Measurements from ENCODE around the gene PTPDC1.
"Not testable (repeated sequence)": the region's sequence is repeated elsewhere in the genome, so short reads cannot be mapped to it uniquely, and the experiment has no call there.

PTPDC1 gene

DNA sequence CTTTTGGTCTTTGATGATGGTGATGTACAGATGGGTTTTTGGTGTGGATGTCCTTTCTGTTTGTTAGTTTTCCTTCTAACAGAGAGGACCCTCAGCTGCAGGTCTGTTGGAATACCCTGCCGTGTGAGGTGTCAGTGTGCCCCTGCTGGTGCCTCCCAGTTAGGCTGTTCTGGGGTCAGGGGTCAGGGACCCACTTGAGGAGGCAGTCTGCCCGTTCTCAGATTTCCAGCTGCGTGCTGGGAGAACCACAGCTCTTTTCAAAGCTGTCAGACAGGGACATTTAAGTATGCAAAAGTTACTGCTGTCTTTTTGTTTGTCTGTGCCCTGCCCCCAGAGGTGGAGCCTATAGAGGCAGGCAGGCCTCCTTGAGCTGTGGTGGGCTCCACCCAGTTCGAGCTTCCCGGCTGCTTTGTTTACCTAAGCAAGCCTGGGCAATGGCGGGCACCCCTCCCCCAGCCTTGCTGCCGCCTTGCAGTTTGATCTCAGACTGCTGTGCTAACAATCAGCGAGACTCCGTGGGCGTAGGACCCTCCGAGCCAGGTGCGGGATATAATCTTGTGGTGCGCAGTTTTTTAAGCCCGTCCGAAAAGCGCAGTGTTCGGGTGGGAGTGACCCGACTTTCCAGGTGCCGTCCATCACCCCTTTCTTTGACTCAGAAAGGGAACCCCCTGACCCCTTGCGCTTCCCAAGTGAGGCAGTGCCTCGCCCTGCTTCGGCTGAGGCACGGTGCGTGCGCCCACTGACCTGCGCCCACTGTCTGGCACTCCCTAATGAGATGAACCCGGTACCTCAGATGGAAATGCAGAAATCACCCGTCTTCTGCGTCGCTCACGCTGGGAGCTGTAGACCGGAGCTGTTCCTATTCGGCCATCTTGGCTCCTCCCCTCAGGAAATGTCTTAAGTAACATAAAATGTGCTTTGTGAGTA, 10.2 kb downstream of the PTPDC1 start:
- DNase-seq (ENCODE audit: low spot score), result not testable (repeated sequence)

- DNase-seq (ENCODE audit: low spot score), result no peak
These were observed 12.7 kb downstream of the PTPDC1 start for GRCh38 chr9:94096819-94097577.

DNA sequence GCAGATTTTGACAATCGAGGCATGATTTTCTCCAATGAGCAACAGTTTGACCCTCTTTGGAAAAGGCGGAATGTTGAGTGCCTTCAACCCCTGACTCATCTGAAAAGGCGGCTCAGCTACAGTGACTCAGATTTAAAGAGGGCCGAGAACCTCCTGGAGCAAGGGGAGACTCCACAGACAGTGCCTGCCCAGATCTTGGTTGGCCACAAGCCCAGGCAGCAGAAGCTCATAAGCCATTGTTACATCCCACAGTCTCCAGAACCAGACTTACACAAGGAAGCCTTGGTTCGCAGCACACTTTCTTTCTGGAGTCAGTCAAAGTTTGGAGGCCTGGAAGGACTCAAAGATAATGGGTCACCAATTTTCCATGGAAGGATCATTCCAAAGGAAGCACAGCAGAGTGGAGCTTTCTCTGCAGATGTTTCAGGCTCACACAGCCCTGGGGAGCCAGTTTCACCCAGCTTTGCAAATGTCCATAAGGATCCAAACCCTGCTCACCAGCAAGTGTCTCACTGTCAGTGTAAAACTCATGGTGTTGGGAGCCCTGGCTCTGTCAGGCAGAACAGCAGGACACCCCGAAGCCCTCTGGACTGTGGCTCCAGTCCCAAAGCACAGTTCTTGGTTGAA, 13.6 kb downstream of the PTPDC1 start:
- DNase-seq (ENCODE audit: low spot score), result no peak

DNA sequence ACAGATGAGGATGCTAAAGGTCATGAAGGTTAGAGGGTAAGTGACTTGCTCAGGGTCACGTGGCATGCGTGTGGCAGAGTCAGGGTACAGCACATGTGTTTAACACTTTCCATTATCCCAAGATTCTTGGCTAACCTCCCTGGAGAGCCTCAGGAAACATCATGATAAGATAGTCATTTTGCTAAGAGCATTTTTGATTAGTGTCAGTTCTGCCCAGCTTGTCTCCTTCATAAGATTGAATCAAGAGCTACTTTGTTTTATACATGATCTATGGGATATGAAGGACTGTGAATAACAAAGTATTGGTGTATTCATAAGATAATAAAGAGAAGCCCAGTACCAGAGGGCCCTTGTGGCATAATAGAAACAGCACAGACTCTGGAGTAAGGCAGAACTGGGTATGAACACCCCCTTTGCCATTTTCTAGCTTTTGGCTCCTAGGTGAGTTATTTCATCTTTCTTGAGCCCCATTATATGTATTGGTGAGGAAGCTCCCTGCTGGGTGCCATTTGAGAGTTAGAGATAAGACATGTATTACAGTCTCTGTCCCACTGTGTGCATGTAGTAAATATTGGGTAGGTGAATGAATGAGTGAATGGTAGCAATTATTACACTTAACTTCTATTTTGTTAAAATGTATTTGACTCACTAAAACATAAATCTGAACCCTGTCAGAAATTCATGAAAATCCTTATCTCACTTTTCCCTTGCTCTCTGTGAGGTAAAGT, 16.1 kb downstream of the PTPDC1 start:
- DNase-seq (ENCODE audit: low spot score), result no peak

GRCh38 chr9:94101162-94101853, 17.0 kb downstream of the PTPDC1 start:
- no peak for DNase-seq (ENCODE audit: low spot score)

DNA sequence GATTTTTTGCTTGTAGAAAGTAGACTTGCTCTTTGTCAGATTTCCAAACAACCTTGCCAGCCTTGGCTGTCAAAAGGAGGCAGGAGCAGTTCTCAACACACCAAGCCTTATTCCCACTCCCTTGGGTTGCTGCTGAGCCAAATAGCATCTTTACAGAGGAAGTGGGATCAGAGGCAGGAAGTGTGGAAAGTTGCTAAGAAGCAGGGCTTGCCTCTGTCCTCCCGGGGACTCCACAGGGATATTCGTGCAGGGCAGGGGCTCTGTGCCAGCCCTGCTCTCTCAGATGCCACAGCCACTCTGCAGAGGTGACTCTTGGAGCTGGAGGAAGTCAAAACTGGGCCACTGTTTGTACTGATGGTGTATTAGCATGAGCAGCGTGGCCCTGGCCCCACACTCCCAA, 24.3 kb downstream of the PTPDC1 start:
- no peak for DNase-seq (ENCODE audit: low spot score)

- DNase-seq (ENCODE audit: low spot score), result no peak
These were observed 26.6 kb downstream of the PTPDC1 start for GRCh38 chr9:94110821-94111252.

GRCh38 chr9:94111446-94111845, 27.2 kb downstream of the PTPDC1 start:
- DNase-seq (ENCODE audit: low spot score), result no peak

DNA sequence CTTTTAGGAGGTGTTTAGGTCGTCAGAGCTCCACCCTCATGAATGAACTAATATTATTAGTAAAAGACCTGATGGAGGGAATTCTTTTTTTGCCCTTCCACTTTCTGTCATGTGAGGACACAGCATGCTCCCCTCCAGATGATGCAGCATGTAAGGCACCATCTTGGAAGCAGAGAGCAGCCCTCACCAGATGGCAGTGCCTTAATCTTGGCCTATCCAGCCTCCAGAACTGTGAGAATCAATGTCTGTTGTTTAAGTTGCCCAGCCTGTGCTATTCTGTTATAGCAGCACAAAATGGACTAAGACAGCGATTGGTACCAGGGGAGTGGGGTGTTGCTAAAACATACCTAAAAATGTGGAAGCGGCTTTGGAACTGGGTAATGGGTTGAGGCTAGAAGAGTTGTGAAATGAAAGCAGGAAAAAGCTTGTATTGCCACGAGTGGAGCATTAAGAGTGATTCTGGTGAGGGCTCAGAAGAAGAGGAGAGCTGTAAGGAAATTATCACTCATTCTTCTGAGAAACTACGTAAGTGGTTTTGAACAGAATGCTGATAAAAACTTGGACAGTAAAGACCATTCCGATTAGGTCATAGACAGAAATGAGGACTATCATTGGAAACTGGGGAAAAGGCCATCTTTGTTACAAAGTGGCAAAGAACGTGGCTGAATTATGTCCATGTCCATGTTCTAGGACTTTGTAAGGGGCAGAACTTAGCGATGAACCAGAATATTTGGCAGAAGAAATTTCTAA, 28.6 kb downstream of the PTPDC1 start:
- DNase-seq (ENCODE audit: low spot score), result no peak

DNA sequence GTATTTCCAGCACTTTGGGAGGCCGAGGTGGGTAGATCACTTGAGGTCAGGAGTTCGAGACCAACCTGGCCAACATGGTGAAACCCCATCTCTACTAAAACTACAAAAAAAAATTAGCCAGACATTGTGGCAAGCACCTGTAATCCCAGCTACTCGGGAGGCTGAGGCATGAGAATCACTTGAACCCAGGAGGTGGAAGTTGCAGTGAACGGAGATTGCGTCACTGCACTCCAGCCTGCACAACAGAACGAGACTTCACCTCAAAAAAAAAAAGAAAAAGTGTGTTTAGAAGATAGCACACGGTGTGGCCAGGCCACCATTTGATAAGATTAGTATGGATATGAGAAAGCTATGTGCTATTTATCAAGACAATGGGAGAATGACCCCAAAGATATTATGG, 35.8 kb downstream of the PTPDC1 start:
- not testable (repeated sequence) for DNase-seq (ENCODE audit: low spot score)

DNA sequence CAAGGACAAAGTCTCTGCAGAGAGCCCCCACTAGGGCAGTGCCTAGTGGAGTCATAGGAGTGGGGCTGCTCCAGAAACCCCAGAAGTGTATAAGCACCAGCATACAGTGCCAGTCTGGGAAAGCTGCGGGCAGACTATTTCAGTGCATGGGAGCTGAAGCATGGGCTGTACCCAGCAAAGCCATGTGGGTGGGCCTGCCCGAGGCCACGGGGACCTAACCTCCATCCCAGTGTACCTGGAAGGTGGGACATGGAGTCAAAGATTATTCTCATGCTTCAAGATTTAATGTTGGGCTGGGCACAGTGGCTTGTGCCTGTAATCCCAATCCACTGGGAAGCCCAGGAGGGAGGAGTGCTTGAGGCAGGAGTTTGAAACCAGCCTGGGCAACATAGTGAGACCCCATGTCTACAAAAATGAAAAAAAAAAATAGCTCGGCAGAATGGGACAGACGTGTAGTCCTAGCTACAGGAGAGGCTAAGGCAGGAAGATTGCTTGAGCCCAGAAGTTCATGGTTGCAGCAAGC, 36.7 kb downstream of the PTPDC1 start:
- DNase-seq (ENCODE audit: low spot score), result no peak

- DNase-seq (ENCODE audit: low spot score), result no peak
These were observed 42.6 kb downstream of the PTPDC1 start for GRCh38 chr9:94126844-94127243.

DNA sequence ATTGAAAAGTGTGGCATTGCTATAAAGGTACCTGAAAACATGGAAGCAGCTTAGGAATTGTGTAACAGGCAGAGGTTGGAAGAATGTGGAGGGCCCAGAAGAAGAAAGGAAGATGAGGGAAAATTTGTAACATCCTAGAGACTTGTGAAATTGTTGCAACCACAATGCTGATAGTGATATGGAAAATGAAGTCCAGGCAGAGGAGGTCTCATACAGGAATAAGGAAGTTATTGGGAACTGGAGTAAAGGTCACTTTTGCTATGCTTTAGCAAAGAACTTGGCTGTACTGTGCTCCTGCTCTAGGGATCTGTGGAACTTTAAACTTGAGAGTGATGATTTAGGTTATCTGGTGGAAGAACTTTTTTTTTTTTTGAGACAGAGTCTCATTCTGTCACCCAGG, 43.5 kb downstream of the PTPDC1 start:
- no peak for DNase-seq (ENCODE audit: low spot score)

DNA sequence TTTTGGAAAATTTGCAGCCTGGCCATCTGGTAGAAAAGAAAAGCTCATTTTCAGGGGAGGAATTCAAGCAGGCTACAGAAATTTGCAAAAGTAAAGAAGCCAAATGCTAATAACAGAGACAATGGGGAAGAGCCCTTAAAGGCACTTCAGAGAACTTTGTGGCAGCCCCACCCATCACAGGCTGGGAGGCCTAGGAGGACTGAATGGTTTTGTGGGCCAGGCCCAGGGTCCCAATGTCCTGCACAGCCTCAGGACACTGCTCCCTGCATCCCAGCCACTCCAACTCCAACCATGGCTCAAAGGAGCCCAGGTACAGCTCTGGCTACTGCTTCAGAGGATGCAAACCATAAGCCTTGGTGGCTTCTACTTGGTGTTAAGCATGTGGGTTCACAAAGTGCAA, 44.3 kb downstream of the PTPDC1 start:
- DNase-seq (ENCODE audit: low spot score), result no peak

GRCh38 chr9:94134629-94135028, 50.4 kb downstream of the PTPDC1 start:
- DNase-seq (ENCODE audit: low spot score), result no peak

DNA sequence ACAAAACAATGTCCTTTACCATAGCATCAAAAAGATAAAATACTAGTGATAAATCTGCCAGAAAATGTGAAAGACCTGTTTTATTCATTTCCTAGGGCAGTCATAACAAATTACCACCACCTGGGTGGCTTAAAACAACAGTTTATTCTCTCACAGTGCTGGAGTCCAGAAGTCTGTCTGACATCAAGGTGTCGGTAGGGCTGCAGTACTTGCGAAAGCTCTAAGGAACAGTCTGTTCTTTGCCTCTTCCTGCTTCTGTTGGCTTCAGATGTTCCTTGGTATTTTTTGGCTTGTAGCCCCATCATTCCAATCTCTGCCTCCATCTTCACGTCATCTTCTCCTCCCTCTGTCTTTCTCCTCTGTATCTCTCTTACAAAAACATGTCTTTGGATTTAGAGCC, 51.0 kb downstream of the PTPDC1 start:
- DNase-seq (ENCODE audit: low spot score), result no peak

DNA sequence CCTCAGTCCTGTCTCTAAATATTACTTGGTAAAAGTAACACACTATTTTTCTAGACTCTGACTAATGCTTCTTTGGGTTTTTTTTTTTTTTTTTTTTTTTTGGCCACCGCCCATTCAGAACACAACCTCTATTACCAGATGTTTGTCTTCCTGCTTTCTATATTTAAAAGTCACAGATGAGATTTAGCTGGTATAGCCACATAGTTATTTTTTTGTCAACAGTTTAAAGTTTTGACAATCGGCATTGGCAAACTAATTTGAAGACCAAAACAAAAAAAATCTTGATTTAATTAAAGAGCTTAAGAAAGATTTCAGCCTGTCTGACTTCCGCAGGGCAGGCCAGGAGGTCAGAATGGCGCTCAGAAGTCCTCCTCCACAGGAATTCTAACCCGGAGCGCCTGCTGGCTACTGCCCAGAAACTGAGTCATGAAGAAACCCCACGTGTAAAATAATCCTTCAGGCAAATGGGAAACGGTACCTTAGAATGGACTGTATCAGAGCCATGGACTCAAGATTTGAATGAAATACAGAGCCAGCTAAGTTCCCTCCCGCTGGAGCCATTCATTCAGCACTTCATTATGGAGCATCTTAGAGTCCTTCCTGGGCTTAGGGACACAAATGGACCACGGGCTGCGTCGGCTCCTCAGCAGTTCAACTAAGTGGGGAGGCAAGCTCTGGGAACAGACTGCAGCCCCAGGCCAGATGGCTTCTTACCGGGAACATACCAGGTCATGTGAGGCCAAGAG, 55.6 kb downstream of the PTPDC1 start:
- DNase-seq (ENCODE audit: low spot score), result no peak

GRCh38 chr9:94140418-94140780, 56.1 kb downstream of the PTPDC1 start:
- no peak for DNase-seq (ENCODE audit: low spot score)
